Measurements from ENCODE around the gene ZNF511. TPM values are rescaled to one million over a fixed set of nuclear protein-coding genes. Genes with fewer than 3 reads are reported as not detected.
"Not testable (repeated sequence)": the region's sequence is repeated elsewhere in the genome, so short reads cannot be mapped to it uniquely, and the experiment has no call there.

The ZNF511 gene
- total and polyA plus RNA-seq, 9 of the 15 experiments (the other 6 are each of a cell fraction or from before 2014, with no cell fraction given) = 0.61 to 69.3 (median 40.1) TPM

GRCh38 chr10:133265052-133265451 is 43.7 kb upstream of the ZNF511 start:
- ATAC-seq; H3K4me3 ChIP-seq; H3K4me2 ChIP-seq (ENCODE audit: insufficient read depth, low read length); H3K27me3 ChIP-seq (ENCODE audit: control insufficient read depth in 2 of 2, insufficient read depth in 2 of 2, low read length in 2 of 2); BruUV-seq (replicated peaks); CTCF ChIA-PET (ENCODE audit: low intra/inter-chr PET ratio); intact Hi-C loops (cut with micrococcal nuclease); H3K27ac ChIP-seq (ENCODE audit: extremely low read depth, low read depth, low read length); H3K9me1 ChIP-seq (ENCODE audit: control insufficient read depth, insufficient read depth, low read length); POLR2A ChIA-PET; in situ Hi-C loops (cut with MboI); H3K36me3 ChIP-seq (ENCODE audit: control insufficient read depth, insufficient read depth, low read length); H3K9ac ChIP-seq (ENCODE audit: insufficient read depth in 1 of 2, low read depth in 2 of 2, low read length in 2 of 2); H4K20me1 ChIP-seq (replicated peaks; ENCODE audit: control insufficient read depth, insufficient read depth, low read length); H3K9me3 ChIP-seq (replicated peaks; ENCODE audit: control insufficient read depth, insufficient read depth, low read depth, low read length); FAIRE-seq; H3K79me2 ChIP-seq (ENCODE audit: control insufficient read depth, insufficient read depth, low read length); H2AFZ ChIP-seq (ENCODE audit: low read depth, low read length); DNase-seq (ENCODE audit: extremely low read depth in 1 of 4, low spot score in 3 of 4): not testable (repeated sequence)
- 47% methylated on average over 5 of the region's 10 CpGs for WGBS (ENCODE audit: insufficient coverage, low coverage, missing lambda C conversion rate)
- H3K4me1 ChIP-seq (replicated peaks in 1 of 2; ENCODE audit: control insufficient read depth in 2 of 2, insufficient read depth in 2 of 2, low read length in 2 of 2) = peaks cover 2 to 78% of the 10 kb centered on the region in 2 experiments; a peak in 3 of 5 replicates

GRCh38 chr10:133266056-133266795 is 42.5 kb upstream of the ZNF511 start:
- no peak overlapping the region for H3K9ac ChIP-seq (ENCODE audit: insufficient read depth in 1 of 2, low read depth in 2 of 2, low read length in 2 of 2)
- no peaks in the 10 kb centered on the region for H3K9me3 ChIP-seq (replicated peaks; ENCODE audit: control insufficient read depth, insufficient read depth, low read depth, low read length)
- H3K79me2 ChIP-seq (ENCODE audit: control insufficient read depth, insufficient read depth, low read length) = no peaks in the 10 kb centered on the region
- in situ Hi-C loops (cut with MboI) = no loop called here
- H3K4me2 ChIP-seq (ENCODE audit: insufficient read depth, low read length) = no peak overlapping the region
- H3K36me3 ChIP-seq (ENCODE audit: control insufficient read depth, insufficient read depth, low read length) = no peaks in the 10 kb centered on the region
- peaks cover 2 to 76% of the 10 kb centered on the region in 2 experiments; a peak in 3 of 5 replicates for H3K4me1 ChIP-seq (replicated peaks in 1 of 2; ENCODE audit: control insufficient read depth in 2 of 2, insufficient read depth in 2 of 2, low read length in 2 of 2)
- no peaks in the 10 kb centered on the region for H4K20me1 ChIP-seq (replicated peaks; ENCODE audit: control insufficient read depth, insufficient read depth, low read length)
- CTCF ChIA-PET (ENCODE audit: low intra/inter-chr PET ratio) = no interaction called here
- BruUV-seq (replicated peaks) = no TSS peak
- H3K9me1 ChIP-seq (ENCODE audit: control insufficient read depth, insufficient read depth, low read length) = no peaks in the 10 kb centered on the region
- intact Hi-C loops (cut with micrococcal nuclease) = no loop called here
- H3K27me3 ChIP-seq (ENCODE audit: control insufficient read depth in 2 of 2, insufficient read depth in 2 of 2, low read length in 2 of 2) = no peaks in the 10 kb centered on the region
- no peak overlapping the region for H3K27ac ChIP-seq (ENCODE audit: extremely low read depth, low read depth, low read length)
- no peak overlapping the region for H2AFZ ChIP-seq (ENCODE audit: low read depth, low read length)
- no peak for DNase-seq (ENCODE audit: extremely low read depth in 1 of 4, low spot score in 3 of 4)
- no peak overlapping the region for H3K4me3 ChIP-seq
- POLR2A ChIA-PET = interaction anchor here (0.6 to 1.0 kb wide), 2 partner anchors 9 to 299 kb away, joined by 3 to 5 read pairs; no protein-coding TSS in a partner anchor
- no peak for ATAC-seq
- 75% methylated on average over 13 of the region's 21 CpGs for WGBS (ENCODE audit: insufficient coverage, low coverage, missing lambda C conversion rate)
- no peak for FAIRE-seq
- TF ChIP-seq RBFOX2 (IDR thresholded peaks at IDR 0.05; ENCODE audit: low read depth, low read length) (no peak), SPI1 (IDR thresholded peaks at IDR 0.05; ENCODE audit: borderline replicate concordance, low read depth, low read length) (no peak), SETDB1 (IDR thresholded peaks at IDR 0.05; ENCODE audit: low read length) (no peak), SIN3B (IDR thresholded peaks at IDR 0.05; ENCODE audit: low read depth) (no peak), MTA2 (IDR thresholded peaks at IDR 0.05; ENCODE audit: low read depth) (no peak), ZNF449 (CRISPR knock-in tag; IDR thresholded peaks at IDR 0.05) (no peak), ZFPM2 (CRISPR knock-in tag; IDR thresholded peaks at IDR 0.05) (no peak), ZNF124 (CRISPR knock-in tag; IDR thresholded peaks at IDR 0.05) (no peak), NFE2 (IDR thresholded peaks at IDR 0.05; ENCODE audit: low read depth) (no peak), SAP30 (IDR thresholded peaks at IDR 0.05; ENCODE audit: borderline replicate concordance, insufficient read depth, low read depth, low read length, poor library complexity, severe bottlenecking) (no peak), HMBOX1 (IDR thresholded peaks at IDR 0.05) (no peak), ZNF785 (CRISPR knock-in tag; IDR thresholded peaks at IDR 0.05) (no peak), SREBF2 (CRISPR knock-in tag; IDR thresholded peaks at IDR 0.05) (no peak), CHD2 (IDR thresholded peaks at IDR 0.05; ENCODE audit: low read depth, low read length) (no peak)

Measured in K562 (cell line).